Measurements from ENCODE around the gene IGF2BP2. TPM values are rescaled to one million over a fixed set of nuclear protein-coding genes. Genes with fewer than 3 reads are reported as not detected.
"Not testable (repeated sequence)": the region's sequence is repeated elsewhere in the genome, so short reads cannot be mapped to it uniquely, and the experiment has no call there.

The IGF2BP2 gene
- polyA plus RNA-seq, 2 of the 4 experiments (the other 2 are of a cell fraction), result 2.2 to 6.1 TPM

DNA sequence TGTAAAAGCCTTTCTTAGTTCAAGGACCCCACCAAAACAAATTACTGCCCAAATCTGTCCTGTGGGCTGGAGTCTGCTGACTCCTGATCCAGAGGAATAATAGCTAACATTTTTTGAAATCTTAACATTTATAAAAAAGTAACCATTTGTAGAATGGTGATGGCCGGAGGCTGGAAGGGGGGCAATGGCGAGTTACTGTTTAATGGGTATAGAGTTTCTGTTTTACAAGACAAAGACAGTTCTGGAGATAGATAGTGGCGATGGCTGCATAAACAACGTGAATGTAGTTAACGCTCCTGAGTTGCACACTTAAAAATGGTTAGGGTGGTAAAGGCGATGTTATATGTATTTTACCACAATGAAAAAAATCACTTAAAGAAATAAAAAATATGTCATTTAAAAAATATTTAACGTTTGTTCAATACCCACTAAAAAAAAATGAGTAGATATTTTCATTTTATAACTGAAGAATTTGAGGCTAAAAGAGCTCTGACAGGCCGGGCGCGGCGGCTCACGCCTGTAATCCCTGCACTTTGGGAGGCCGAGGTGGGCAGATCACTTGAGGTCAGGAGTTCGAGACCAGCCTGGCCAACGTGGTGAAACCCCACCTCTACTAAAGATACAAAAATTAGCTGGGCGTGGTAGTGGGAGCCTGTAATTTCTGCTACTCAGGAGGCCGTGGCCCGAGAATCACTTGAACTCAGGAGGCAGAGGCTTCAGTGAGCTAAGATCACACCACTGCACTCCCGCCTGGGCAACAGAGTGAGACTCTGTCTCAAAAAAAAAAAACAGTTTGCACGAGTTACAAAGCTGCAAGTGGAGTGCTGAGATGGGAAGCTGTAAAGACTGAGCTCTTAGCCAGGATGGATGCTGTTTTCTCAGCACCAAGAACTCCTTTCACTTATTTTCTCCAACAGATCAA is 37.6 kb downstream of the IGF2BP2 start:
- Histone ChIP-seq H3K4me2 (no peak overlapping the region), H3K27ac (no peak overlapping the region), H3K4me3 (no peak overlapping the region), H3K9me3 (no peaks in the 10 kb centered on the region), H3K4me1 (no peaks in the 10 kb centered on the region)
- POLR2A ChIA-PET, result no interaction called here
- no peak for TF ChIP-seq EP300 (IDR thresholded peaks at IDR 0.05)
- no peak for TF ChIP-seq RCOR1 (IDR thresholded peaks at IDR 0.05; ENCODE audit: low read depth, low read length)
- no peak for TF ChIP-seq CBX2 (IDR thresholded peaks at IDR 0.05; ENCODE audit: borderline replicate concordance, low read depth)
- TF ChIP-seq ZNF302 (CRISPR knock-in tag; IDR thresholded peaks at IDR 0.05), result no peak
- TF ChIP-seq NFE2L2 (conservative IDR thresholded peaks at IDR 0.05; ENCODE audit: low read length), result no peak
- TF ChIP-seq, protein P1, sequence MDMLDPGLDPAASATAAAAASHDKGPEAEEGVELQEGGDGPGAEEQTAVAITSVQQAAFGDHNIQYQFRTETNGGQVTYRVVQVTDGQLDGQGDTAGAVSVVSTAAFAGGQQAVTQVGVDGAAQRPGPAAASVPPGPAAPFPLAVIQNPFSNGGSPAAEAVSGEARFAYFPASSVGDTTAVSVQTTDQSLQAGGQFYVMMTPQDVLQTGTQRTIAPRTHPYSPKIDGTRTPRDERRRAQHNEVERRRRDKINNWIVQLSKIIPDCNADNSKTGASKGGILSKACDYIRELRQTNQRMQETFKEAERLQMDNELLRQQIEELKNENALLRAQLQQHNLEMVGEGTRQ (IDR thresholded peaks at IDR 0.05), result no peak
- TF ChIP-seq MAZ (IDR thresholded peaks at IDR 0.05; ENCODE audit: borderline replicate concordance, low read depth, low read length), result no peak
- no peak for TF ChIP-seq BHLHE40 (IDR thresholded peaks at IDR 0.05; ENCODE audit: low read depth, low read length)
- TF ChIP-seq HOXB13 (CRISPR knock-in tag; IDR thresholded peaks at IDR 0.05; ENCODE audit: low read depth), result no peak
- TF ChIP-seq, protein P2, sequence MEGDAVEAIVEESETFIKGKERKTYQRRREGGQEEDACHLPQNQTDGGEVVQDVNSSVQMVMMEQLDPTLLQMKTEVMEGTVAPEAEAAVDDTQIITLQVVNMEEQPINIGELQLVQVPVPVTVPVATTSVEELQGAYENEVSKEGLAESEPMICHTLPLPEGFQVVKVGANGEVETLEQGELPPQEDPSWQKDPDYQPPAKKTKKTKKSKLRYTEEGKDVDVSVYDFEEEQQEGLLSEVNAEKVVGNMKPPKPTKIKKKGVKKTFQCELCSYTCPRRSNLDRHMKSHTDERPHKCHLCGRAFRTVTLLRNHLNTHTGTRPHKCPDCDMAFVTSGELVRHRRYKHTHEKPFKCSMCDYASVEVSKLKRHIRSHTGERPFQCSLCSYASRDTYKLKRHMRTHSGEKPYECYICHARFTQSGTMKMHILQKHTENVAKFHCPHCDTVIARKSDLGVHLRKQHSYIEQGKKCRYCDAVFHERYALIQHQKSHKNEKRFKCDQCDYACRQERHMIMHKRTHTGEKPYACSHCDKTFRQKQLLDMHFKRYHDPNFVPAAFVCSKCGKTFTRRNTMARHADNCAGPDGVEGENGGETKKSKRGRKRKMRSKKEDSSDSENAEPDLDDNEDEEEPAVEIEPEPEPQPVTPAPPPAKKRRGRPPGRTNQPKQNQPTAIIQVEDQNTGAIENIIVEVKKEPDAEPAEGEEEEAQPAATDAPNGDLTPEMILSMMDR (IDR thresholded peaks at IDR 0.05), result no peak
- TF ChIP-seq, protein P3, sequence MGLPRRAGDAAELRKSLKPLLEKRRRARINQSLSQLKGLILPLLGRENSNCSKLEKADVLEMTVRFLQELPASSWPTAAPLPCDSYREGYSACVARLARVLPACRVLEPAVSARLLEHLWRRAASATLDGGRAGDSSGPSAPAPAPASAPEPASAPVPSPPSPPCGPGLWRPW (IDR thresholded peaks at IDR 0.05), result no peak
- no peak for TF ChIP-seq SREBF2 (IDR thresholded peaks at IDR 0.05)
- TF ChIP-seq EHMT2 (IDR thresholded peaks at IDR 0.05; ENCODE audit: low read depth), result no peak
- TF ChIP-seq, protein P4, sequence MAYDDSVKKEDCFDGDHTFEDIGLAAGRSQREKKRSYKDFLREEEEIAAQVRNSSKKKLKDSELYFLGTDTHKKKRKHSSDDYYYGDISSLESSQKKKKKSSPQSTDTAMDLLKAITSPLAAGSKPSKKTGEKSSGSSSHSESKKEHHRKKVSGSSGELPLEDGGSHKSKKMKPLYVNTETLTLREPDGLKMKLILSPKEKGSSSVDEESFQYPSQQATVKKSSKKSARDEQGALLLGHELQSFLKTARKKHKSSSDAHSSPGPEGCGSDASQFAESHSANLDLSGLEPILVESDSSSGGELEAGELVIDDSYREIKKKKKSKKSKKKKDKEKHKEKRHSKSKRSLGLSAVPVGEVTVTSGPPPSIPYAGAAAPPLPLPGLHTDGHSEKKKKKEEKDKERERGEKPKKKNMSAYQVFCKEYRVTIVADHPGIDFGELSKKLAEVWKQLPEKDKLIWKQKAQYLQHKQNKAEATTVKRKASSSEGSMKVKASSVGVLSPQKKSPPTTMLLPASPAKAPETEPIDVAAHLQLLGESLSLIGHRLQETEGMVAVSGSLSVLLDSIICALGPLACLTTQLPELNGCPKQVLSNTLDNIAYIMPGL (CRISPR knock-in tag; IDR thresholded peaks at IDR 0.05; ENCODE audit: borderline replicate concordance), result no peak
- no peak for TF ChIP-seq ESRRA (IDR thresholded peaks at IDR 0.05; ENCODE audit: borderline replicate concordance, low read length)
- no peak for FAIRE-seq
- CTCF ChIA-PET, result interaction anchor here (1.0 to 1.1 kb wide), 2 partner anchors 9 kb away, joined by 4 read pairs; no protein-coding TSS in a partner anchor
- DNase-seq (ENCODE audit: low read depth in 1 of 2, low spot score in 1 of 2), result no peak
- WGBS (ENCODE audit: missing lambda C conversion rate), result 82% methylated on average over 20 of the region's 20 CpGs
- ATAC-seq, result no peak

DNA sequence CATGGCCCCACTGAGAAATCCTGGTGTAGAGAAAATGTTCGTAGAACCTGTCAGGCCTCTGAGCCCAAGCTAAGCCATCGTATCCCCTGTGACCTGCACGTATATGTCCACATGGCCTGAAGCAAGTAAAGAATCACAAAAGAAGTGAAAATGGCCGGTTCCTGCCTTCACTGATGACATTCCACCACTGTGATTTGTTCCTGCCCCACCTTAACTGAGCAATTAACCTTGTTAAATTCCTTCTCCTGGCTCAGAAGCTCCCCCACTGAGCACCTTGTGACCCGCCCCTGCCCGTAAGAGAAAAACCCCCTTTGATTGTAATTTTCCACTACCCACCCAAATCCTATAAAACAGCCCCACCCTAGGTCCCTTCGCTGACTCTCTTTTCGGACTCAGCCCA is 38.6 kb downstream of the IGF2BP2 start:
- FAIRE-seq; H3K4me2 ChIP-seq; H3K4me3 ChIP-seq; H3K9me3 ChIP-seq; H3K4me1 ChIP-seq; DNase-seq (ENCODE audit: low read depth in 1 of 2, low spot score in 1 of 2); POLR2A ChIA-PET; H3K27ac ChIP-seq; ATAC-seq: not testable (repeated sequence)
- 77% methylated on average over 8 of the region's 8 CpGs for WGBS (ENCODE audit: missing lambda C conversion rate)
- CTCF ChIA-PET, result interaction anchor here (1.0 kb wide), 1 partner anchor 10 kb away, joined by 4 read pairs; no protein-coding TSS in a partner anchor

DNA sequence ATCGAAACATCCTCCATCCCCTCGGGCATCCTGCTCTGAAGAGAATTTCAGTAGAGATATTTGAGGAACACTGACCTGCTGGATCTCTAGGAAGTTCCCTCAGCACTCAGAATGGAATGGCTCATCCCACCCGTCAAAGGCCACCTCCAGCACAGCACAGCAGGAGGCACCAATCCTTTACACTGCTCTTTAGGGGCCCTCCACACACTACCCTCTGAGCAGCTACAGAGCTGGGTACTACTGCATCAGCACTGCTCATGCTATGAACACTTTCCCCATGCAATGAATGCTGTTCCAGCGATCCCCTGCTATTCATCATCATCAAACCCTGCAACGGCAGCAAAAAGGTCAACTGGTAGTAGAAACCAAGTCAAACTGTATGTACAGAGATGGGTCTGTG is 40.5 kb downstream of the IGF2BP2 start:
- CTCF ChIA-PET, result interaction anchor here (1.1 to 1.2 kb wide), 2 partner anchors 16 to 50 kb away, joined by 3 to 6 read pairs; no protein-coding TSS in a partner anchor
- POLR2A ChIA-PET, result no interaction called here

More for the DNA sequence above, 40.5 kb downstream of the IGF2BP2 start:
- no peak for DNase-seq (ENCODE audit: low read depth in 1 of 2, low spot score in 1 of 2)
- FAIRE-seq, result no peak
- no peak for TF ChIP-seq RAD21 (conservative IDR thresholded peaks at IDR 0.05 in 1 of 2, IDR thresholded peaks at IDR 0.05 in 1 of 2)
- no peak for TF ChIP-seq RARB (CRISPR knock-in tag; IDR thresholded peaks at IDR 0.05)
- TF ChIP-seq RNF2 (IDR thresholded peaks at IDR 0.05; ENCODE audit: borderline replicate concordance, low read depth), result no peak
- TF ChIP-seq CHD2 (IDR thresholded peaks at IDR 0.05; ENCODE audit: low read length, partially characterized antibody), result no peak
- no peak overlapping the region for H3K4me3 ChIP-seq
- no peak overlapping the region for H3K4me2 ChIP-seq
- 77% methylated on average over 5 of the region's 5 CpGs for WGBS (ENCODE audit: missing lambda C conversion rate)
- no peak overlapping the region for H3K27ac ChIP-seq
- no peaks in the 10 kb centered on the region for H3K9me3 ChIP-seq
- H3K4me1 ChIP-seq, result peaks cover 4% of the 10 kb centered on the region; the same call in 1 of the 3 replicates
- ATAC-seq, result no peak

Measured in A549 (cell line).